PC-9 (cell line): ENCODE results near the gene HAUS6.

Experiments
- CTCF ChIP-seq: fragments of 200-600 bp; sonication (generic); conservative IDR thresholded peaks from 2 replicates; pipeline ENCODE4 v1.6.1; 2017; ENCODE audit warnings: mixed run types, antibody characterized with exemption, mild to moderate bottlenecking, moderate library complexity
- EZH2 ChIP-seq: fragments of 200-600 bp; sonication (generic); IDR thresholded peaks from 2 replicates; pipeline ENCODE4 v1.8.0; 2017; ENCODE audit warnings: antibody characterized with exemption, low read depth

- TF ChIP-seq CTCF: no peak
- no peak for TF ChIP-seq EZH2
Measured at GRCh38 chr9:19104515-19105282, 2.0 kb upstream of the HAUS6 start.
